Measurements from ENCODE around the gene PLA2G2E. TPM values are rescaled to one million over a fixed set of nuclear protein-coding genes. Genes with fewer than 3 reads are reported as not detected.
"Not testable (repeated sequence)": the region's sequence is repeated elsewhere in the genome, so short reads cannot be mapped to it uniquely, and the experiment has no call there.

PLA2G2E gene
- total RNA-seq, 1 donor from 2014 or later, result not detected

GRCh38 chr1:19882111-19883071 lies 41.0 kb downstream of the PLA2G2E start, which contains the start of gene OTUD3:
TSS of gene OTUD3 (plus strand) at chr1:19882395. CDS start at chr1:19882514, 119 bp downstream.
- peak; percentile 98 for DNase-seq

- not testable (repeated sequence) for DNase-seq
Observed at GRCh38 chr1:19880841-19881240, 42.6 kb downstream of the PLA2G2E start.

GRCh38 chr1:19879661-19880060 lies 43.8 kb downstream of the PLA2G2E start:
- no peak for DNase-seq

GRCh38 chr1:19879227-19879626 lies 44.2 kb downstream of the PLA2G2E start:
- no peak for DNase-seq

- no peak for DNase-seq
Observed at GRCh38 chr1:19878637-19878985, 44.8 kb downstream of the PLA2G2E start.

- DNase-seq, result no peak
Observed at GRCh38 chr1:19877821-19878636, 45.4 kb downstream of the PLA2G2E start.

GRCh38 chr1:19877181-19877750 lies 46.2 kb downstream of the PLA2G2E start:
- DNase-seq, result no peak

- DNase-seq, result no peak
Observed at GRCh38 chr1:19872190-19872589, 51.2 kb downstream of the PLA2G2E start.

Other genes with a start within 250 kb of the PLA2G2E start
- gene TMCO4, start 123.7 kb downstream of the PLA2G2E start, total RNA-seq, result 10.6 and 11.4 TPM in 2 replicates
- not detected in 2 replicates for gene RNF186, start 108.3 kb downstream of the PLA2G2E start, total RNA-seq
- gene OTUD3, start 41.2 kb downstream of the PLA2G2E start, total RNA-seq, result 3.9 and 4.0 TPM in 2 replicates
- gene PLA2G2A, start 56.0 kb upstream of the PLA2G2E start, total RNA-seq, result not detected in 2 replicates
- gene PLA2G5, start 146.6 kb upstream of the PLA2G2E start, total RNA-seq, result not detected in 2 replicates
- gene PLA2G2D, start 195.9 kb upstream of the PLA2G2E start, total RNA-seq, result not detected in 2 replicates
- gene PLA2G2F, start 215.7 kb upstream of the PLA2G2E start, total RNA-seq, result not detected in 2 replicates